HG03460 (cell line): ENCODE data around the gene SNN.

Experiments
- ATAC-seq: cut with Tn5 transposase; IDR thresholded peaks from one replicate; pipeline ENCODE4 v1.9.1; 2021; ENCODE audit not compliant: unreplicated experiment

The SNN gene

GRCh38 chr16:11677959-11678881 is 10.0 kb downstream of the SNN start:
- ATAC-seq = no peak

DNA sequence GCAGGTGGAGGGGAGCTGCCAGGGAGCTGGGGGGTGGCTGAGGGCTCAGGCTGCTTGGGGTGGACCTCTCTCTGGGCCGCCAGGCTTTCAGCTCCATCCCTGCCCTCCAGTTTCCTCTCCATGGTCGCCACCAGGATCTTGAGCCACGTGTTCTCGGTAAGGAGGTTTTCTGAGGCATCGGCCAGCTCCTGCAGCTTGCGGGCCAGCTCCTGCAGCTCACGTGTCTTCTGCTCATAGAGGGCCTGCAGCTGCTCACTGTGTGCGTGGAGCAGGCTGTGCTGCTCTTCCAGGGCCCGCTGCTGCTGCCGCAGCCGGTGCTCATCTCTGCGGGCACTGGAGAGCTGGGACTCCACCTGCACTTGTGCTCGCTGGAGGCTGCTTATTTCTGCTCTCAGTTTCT is 11.0 kb downstream of the SNN start:
- ATAC-seq = no peak

GRCh38 chr16:11679941-11680911 is 12.0 kb downstream of the SNN start:
- no peak for ATAC-seq

DNA sequence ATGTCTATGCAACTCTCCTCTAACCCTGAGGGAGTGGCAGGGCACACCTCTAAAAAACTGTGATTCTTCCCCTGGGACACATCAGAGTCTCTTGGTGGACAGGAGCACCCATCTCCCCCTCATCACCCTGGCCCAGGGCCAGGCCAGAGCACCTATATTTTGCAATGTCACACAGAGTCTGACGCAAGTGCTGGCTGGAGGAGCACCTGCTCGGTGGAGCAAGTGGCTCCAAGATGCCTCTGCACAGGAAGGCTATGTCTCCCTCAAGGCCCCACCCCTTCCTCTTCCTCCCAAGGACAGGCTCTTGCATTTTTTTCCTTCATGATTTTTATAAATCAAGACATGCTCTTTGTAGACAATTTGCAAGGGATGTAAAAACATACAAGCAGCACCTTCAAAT is 13.3 kb downstream of the SNN start:
- ATAC-seq = no peak

DNA sequence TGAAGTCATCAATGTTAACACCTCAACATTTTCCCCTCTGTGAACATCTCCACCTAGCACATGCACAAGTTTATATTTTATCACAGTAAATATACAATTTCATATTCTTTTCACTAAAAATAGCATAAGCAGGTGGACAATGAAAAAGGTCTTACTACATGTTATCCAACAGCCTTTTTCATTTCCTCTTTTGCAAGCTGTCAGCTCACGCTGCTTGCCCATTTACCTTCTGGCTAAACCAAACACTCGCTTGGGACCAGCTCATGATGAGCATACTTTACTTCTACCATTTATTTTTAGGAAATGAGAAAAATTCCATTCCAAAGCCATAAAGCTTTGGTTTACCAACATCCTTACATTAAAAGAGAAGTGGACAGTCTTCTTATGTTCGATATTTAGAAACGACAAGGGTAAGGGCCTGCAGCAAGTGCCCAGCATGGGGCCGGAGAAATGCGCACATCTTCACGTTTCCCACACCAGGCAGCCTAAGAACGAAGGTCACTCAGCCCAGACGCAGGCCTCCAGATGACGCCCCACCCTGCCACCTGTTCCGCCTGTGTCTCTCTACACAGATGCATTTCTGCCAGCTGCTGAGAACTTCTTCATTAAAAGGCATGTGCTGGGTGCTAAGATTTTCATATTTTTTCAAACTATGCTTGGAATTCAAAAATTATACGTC is 13.9 kb downstream of the SNN start:
- ATAC-seq = no peak

DNA sequence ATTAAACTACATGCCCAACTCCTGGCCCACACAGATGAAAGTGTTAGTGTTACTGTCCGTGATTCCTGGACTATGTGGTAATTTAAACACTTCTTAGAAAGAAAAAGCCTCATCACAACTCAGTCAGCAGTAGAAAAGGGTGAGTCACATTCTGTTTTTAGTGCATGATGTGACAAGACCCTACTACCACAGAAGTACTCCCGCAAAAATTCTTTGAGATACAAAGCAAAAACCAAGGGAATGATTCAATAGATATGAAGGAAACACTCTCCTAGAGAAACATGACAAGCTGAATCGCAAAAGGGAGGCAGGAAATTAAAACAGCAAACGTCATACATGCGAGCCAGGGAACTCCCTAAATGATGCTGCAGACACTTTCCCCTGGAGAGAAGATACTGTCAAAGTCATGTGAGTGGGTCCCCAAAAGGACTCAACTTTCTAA is 14.4 kb downstream of the SNN start:
- no peak for ATAC-seq

DNA sequence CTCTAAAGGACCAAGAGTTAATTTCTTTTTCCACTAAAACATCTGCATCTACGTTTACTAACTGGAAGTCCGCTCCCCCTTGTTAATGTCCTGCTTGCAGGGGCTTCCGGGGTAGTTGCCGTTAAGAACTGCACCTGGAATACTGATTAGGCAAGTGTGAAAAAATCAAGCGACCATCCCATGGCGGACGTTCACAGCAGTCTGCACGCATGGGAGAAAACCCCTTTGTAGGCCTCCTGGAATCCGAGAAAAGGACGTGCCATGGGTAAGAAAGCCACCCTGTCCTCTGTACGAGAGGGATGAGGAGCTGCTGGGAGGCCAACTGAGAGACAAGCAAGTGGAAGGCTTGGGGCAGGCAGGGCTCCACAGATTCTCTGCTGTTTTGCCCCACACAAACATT is 14.9 kb downstream of the SNN start:
- ATAC-seq = no peak

DNA sequence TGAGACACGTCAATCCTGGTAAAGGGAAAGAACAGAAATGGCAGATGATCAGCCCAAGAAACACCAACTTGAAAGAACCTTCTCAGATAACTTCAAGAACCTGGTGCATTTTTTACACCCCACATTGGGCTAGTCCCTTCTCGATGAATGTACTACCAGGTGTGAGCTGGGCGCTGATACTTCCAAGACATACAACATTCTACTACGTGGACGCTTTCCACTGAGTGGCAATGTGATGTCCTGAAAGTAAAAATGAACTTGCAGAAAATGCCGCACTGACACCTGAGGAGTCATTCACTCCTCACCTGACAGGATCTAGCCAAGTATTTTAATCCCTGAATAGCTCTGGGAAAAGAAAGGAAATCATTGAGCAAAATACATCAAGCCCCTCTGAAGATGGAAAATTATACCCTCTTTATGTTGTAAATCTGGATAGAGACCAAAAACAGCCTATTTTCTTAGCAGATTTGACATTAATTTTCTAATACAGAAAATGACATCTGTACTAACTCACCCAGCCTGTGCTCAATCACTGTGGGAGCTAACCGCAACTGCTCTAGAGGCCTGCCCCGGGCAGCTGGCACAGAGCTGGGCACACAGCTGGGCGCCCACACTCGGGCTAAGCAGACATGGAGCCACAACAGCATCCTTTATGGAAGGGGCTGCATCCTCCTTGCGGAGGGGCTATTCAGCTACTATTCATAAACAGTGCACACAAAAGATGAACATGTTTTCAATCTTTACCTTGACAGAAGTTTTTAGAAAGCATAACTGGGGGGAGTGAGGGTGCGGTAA is 16.2 kb downstream of the SNN start:
- ATAC-seq = no peak

DNA sequence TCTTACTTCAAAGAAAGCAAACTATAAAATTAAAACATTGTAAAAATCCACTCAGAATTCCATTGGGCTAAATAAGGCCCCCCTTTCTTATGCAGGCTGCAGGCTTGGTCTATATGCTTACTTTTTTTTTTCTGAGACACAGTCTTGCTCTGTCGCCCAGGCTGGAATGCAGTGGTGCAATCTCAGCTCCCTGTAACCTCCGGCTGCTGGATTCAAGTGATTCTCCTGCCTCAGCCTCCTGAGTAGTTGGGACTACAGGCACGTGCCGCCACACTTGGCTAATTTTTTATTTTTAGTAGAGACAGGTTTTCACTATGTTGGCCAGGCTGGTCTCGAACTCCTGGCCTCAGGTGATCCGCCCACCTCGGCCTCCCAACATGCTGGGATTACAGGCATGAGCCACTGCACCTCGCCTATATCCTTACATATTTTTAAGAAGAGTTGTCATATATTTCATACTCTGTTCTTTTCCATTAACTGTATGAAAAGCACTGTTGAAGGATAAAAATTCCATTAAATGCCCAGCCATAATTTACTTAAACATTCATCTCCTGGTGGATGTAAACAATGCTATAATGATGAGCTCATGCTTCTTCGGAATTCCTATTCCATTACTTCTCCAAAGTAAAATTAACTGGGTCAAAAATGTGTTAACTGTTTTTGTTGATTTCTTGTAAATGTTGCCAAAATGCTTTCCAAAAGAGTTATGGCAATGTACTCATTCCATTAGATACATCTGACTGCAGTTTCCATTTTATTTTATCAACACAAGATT is 17.8 kb downstream of the SNN start:
- ATAC-seq = no peak

GRCh38 chr16:11686713-11687380 is 18.6 kb downstream of the SNN start:
- ATAC-seq = no peak

DNA sequence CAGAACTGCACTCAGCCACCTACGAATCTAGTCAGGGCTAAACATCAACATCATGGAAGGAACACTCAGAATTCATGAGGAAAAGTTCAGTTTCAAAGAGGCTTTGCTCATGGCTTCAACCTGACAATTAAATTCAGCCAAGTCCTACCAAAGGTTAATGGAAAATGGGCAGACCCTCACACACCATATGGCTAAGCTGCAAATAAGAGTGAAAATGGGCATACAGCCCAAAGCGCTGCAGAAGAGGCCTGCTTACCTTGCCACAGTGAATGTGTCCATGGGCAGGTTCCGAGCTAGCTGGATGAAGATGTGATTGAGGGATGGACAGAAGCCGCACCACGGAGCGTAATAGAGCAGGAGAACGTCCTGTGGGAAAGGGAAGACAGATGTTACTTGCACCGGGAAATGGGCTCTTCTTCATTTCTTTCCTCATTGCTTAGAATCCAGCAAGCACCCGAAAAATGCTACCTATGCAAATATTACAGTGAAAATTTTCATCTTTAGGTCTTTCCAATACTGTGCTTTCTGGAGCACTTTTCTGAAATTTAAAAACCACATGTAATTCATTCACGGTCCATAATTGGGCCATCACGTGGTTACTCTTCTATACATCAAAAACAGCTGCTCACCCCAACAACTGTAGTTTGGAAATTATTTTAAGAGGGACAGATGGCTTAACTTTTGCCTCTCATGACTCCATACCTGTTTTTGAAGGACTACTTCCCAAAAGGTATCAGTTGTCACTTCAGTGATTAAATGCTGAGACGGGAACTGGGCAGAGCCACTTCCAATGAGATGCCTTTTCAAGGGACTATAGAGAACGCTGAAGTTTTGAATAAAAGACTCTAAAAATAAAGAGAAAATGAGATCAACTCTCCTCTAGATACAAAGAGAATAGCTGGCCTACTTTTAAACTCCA is 19.6 kb downstream of the SNN start:
- no peak for ATAC-seq

GRCh38 chr16:11688520-11688886 is 20.2 kb downstream of the SNN start:
- ATAC-seq = no peak

- ATAC-seq = peak; percentile 85
Observed at GRCh38 chr16:11689031-11689840, 21.0 kb downstream of the SNN start.

DNA sequence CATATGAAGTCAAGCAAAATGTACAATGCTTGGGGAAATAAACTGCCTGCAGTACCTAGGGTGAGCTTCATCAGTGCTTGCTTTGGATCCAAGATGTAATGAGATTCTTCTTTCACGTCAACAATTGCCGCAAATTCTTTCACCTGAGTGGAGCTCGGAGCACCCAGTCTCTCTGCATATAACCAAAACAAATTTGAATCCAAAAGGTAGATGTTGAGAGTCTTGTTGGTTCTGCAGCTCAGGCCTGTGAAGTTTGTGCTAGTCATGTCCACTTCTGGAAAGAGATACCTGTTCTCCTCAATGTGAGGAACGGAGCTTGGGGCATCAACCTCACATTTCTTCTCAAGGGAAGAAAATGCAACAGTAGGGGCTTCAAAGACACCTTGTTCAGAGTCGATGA is 23.0 kb downstream of the SNN start:
- ATAC-seq = no peak

GRCh38 chr16:11691771-11692170 is 23.5 kb downstream of the SNN start:
- no peak for ATAC-seq

GRCh38 chr16:11692171-11692570 is 23.9 kb downstream of the SNN start:
- ATAC-seq = no peak

DNA sequence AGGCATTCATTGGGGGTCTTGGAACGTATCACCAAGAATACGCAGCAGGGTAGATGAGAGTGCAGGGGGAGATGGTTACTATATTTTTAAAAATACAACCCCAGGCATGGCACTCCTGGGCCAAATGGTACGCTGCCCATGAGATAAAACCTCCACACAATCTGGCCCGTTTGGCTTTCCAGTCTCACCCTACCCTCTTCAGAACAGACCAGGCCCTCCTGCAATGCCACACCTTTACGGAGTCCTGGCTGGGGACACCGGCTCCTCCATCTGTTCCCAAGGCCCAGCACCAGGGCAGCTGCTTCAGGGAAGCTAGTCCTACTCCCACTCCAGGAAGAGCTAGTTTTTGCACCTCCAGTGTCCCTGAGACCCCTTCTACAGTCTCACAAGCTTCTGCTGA is 24.4 kb downstream of the SNN start:
- ATAC-seq = no peak
